Measurements from ENCODE around the gene GRIP1.
A peak's percentile ranks its signal among the peaks of the same experiment; 100 is the strongest.

GRIP1 gene

GRCh38 chr12:66388517-66388916 is 290.4 kb downstream of the GRIP1 start:
- no peak for DNase-seq (ENCODE audit: low spot score)

GRCh38 chr12:66387117-66387516 is 291.8 kb downstream of the GRIP1 start:
- no peak for DNase-seq (ENCODE audit: low spot score)

- DNase-seq (ENCODE audit: low spot score) = no peak
Observed at GRCh38 chr12:66380769-66381535, 297.9 kb downstream of the GRIP1 start.

GRCh38 chr12:66379616-66380015 is 299.3 kb downstream of the GRIP1 start:
- no peak for DNase-seq (ENCODE audit: low spot score)

- DNase-seq (ENCODE audit: low spot score) = no peak
Observed at GRCh38 chr12:66375560-66375959, 303.3 kb downstream of the GRIP1 start.

GRCh38 chr12:66371982-66372381 is 306.9 kb downstream of the GRIP1 start:
- no peak for DNase-seq (ENCODE audit: low spot score)

- DNase-seq (ENCODE audit: low spot score) = no peak
Observed at GRCh38 chr12:66367015-66367667, 311.7 kb downstream of the GRIP1 start.

- DNase-seq (ENCODE audit: low spot score) = no peak
Observed at GRCh38 chr12:66365718-66366490, 313.0 kb downstream of the GRIP1 start.

GRCh38 chr12:66361703-66362102 is 317.2 kb downstream of the GRIP1 start:
- no peak for DNase-seq (ENCODE audit: low spot score)

GRCh38 chr12:66359300-66359699 is 319.6 kb downstream of the GRIP1 start:
- DNase-seq (ENCODE audit: low spot score) = no peak

GRCh38 chr12:66354291-66354690 is 324.6 kb downstream of the GRIP1 start:
- DNase-seq (ENCODE audit: low spot score) = no peak

- no peak for DNase-seq (ENCODE audit: low spot score)
Observed at GRCh38 chr12:66352899-66353298, 326.0 kb downstream of the GRIP1 start.

- DNase-seq (ENCODE audit: low spot score) = peak; percentile 18
Observed at GRCh38 chr12:66352197-66352596, 326.7 kb downstream of the GRIP1 start.

- no peak for DNase-seq (ENCODE audit: low spot score)
Observed at GRCh38 chr12:66351301-66351700, 327.6 kb downstream of the GRIP1 start.

GRCh38 chr12:66345956-66346355 is 332.9 kb downstream of the GRIP1 start:
- no peak for DNase-seq (ENCODE audit: low spot score)

GRCh38 chr12:66345212-66345611 is 333.7 kb downstream of the GRIP1 start:
- no peak for DNase-seq (ENCODE audit: low spot score)

- no peak for DNase-seq (ENCODE audit: low spot score)
Observed at GRCh38 chr12:66341126-66341525, 337.8 kb downstream of the GRIP1 start.

GRCh38 chr12:66340131-66340530 is 338.7 kb downstream of the GRIP1 start:
- no peak for DNase-seq (ENCODE audit: low spot score)

GRCh38 chr12:66337381-66338010 is 341.4 kb downstream of the GRIP1 start:
- DNase-seq (ENCODE audit: low spot score) = no peak

GRCh38 chr12:66335746-66336145 is 343.1 kb downstream of the GRIP1 start:
- no peak for DNase-seq (ENCODE audit: low spot score)

GRCh38 chr12:66331814-66332213 is 347.1 kb downstream of the GRIP1 start:
- DNase-seq (ENCODE audit: low spot score) = no peak

- no peak for DNase-seq (ENCODE audit: low spot score)
Observed at GRCh38 chr12:66331016-66331415, 347.9 kb downstream of the GRIP1 start.
